Effector memory CD8-positive, alpha-beta T cell (primary cell): ENCODE data around the gene PLCB3.
"Not testable (repeated sequence)": the region's sequence is repeated elsewhere in the genome, so short reads cannot be mapped to it uniquely, and the experiment has no call there.

ENCODE experiments used
- ATAC-seq: fragments of 150-1000 bp; cut with Tn5 transposase; replicated peaks from 2 replicates; pipeline ENCODE4 v1.10.0; 2021; ENCODE audit warnings: mild to moderate bottlenecking, moderate library complexity
- DNase-seq, 3 experiments: peaks; one replicate each; pipeline ENCODE4 v3.0.0; 2021
- H3K27ac Mint-ChIP-seq, 2 donors: one replicate each; pipeline ENCODE4 v1.8.0; 2022; ENCODE audit warnings: mild to moderate bottlenecking in 2 of 2, mixed read lengths in 2 of 2, moderate library complexity in 2 of 2
- H3K27me3 Mint-ChIP-seq, 2 donors: one replicate each; pipeline ENCODE4 v1.8.0; 2022; ENCODE audit warnings: mixed read lengths in 2 of 2
- H3K36me3 Mint-ChIP-seq: one replicate; pipeline ENCODE4 v1.8.0; 2022; ENCODE audit warnings: mild to moderate bottlenecking, moderate library complexity, mixed read lengths; ENCODE audit not compliant: insufficient read depth
- H3K4me1 Mint-ChIP-seq, 2 donors: one replicate each; pipeline ENCODE4 v1.8.0; 2022; ENCODE audit warnings: low read depth in 2 of 2, mixed read lengths in 2 of 2
- H3K4me3 Mint-ChIP-seq, 2 donors: one replicate each; pipeline ENCODE4 v1.8.0; 2022; ENCODE audit warnings: mild to moderate bottlenecking in 2 of 2, mixed read lengths in 2 of 2, moderate library complexity in 2 of 2
- H3K9me3 Mint-ChIP-seq, 2 donors: one replicate each; pipeline ENCODE4 v1.8.0; 2022; ENCODE audit warnings: mixed read lengths in 2 of 2

Gene PLCB3

GRCh38 chr11:64245401-64245796, 5.9 kb upstream of the PLCB3 start:
- H3K36me3 Mint-ChIP-seq, result peaks cover 24% of the 10 kb centered on the region
- H3K9me3 Mint-ChIP-seq, result no peaks in the 10 kb centered on the region
- H3K4me1 Mint-ChIP-seq, result peaks cover 31 to 35% of the 10 kb centered on the region in 2 donors
- ATAC-seq (peak; percentile 7), DNase-seq (peak; percentile 57 to 58 (median 58))
- H3K4me3 Mint-ChIP-seq, result peak overlapping the region; percentile 87
- H3K27ac Mint-ChIP-seq, result peak overlapping the region; percentile 90 to 96
- H3K27me3 Mint-ChIP-seq, result no peaks in the 10 kb centered on the region

- Mint-ChIP-seq H3K4me3 (peak overlapping the region; percentile 87), H3K27me3 (no peaks in the 10 kb centered on the region), H3K27ac (peak overlapping the region; percentile 90 to 96), H3K4me1 (peaks cover 27 to 33% of the 10 kb centered on the region in 2 donors), H3K36me3 (peaks cover 18% of the 10 kb centered on the region), H3K9me3 (no peaks in the 10 kb centered on the region)
- ATAC-seq, result peak; percentile 5
- DNase-seq, result peak; percentile 53 to 64 (median 59)
These were observed 5.3 kb upstream of the PLCB3 start for GRCh38 chr11:64245797-64246620.

GRCh38 chr11:64246621-64246870, 4.8 kb upstream of the PLCB3 start:
- peaks cover 24 to 33% of the 10 kb centered on the region in 2 donors for H3K4me1 Mint-ChIP-seq
- H3K27me3 Mint-ChIP-seq, DNase-seq, H3K9me3 Mint-ChIP-seq: not testable (repeated sequence)
- peak; percentile 11 for ATAC-seq
- peaks cover 12% of the 10 kb centered on the region for H3K36me3 Mint-ChIP-seq
- H3K27ac Mint-ChIP-seq, result peak overlapping the region; percentile 88 to 90
- H3K4me3 Mint-ChIP-seq, result peak overlapping the region; percentile 86 to 89

GRCh38 chr11:64246871-64247728, 4.2 kb upstream of the PLCB3 start, which contains the start of gene PPP1R14B:
PPP1R14B (minus strand) TSS chr11:64246943; CDS start chr11:64246673, 270 bp downstream.
- H3K9me3 Mint-ChIP-seq, result no peaks in the 10 kb centered on the region

GRCh38 chr11:64247729-64248531, 3.4 kb upstream of the PLCB3 start:
- DNase-seq (no peak), ATAC-seq (no peak)
- Mint-ChIP-seq H3K9me3 (no peaks in the 10 kb centered on the region), H3K4me3 (peak overlapping the region; percentile 86 to 89), H3K27ac (no peak overlapping the region), H3K36me3 (peaks cover 18% of the 10 kb centered on the region), H3K27me3 (no peaks in the 10 kb centered on the region), H3K4me1 (peaks cover 30 to 32% of the 10 kb centered on the region in 2 donors)

More at GRCh38 chr11:64246871-64247728, 4.2 kb upstream of the PLCB3 start, which contains the start of gene PPP1R14B:
- peak within 1 kb of the TSS; percentile 90 to 96 for H3K27ac Mint-ChIP-seq
- peak within 1 kb of the TSS; percentile 87 to 89 for H3K4me3 Mint-ChIP-seq
- DNase-seq (peak; percentile 64 to 72 (median 68)), ATAC-seq (peak; percentile 57)
- H3K27me3 Mint-ChIP-seq, result no peaks in the 10 kb centered on the region
- peaks cover 14% of the 10 kb centered on the region for H3K36me3 Mint-ChIP-seq
- H3K4me1 Mint-ChIP-seq, result peaks cover 28 to 37% of the 10 kb centered on the region in 2 donors

GRCh38 chr11:64248578-64248977, 2.8 kb upstream of the PLCB3 start:
- Mint-ChIP-seq H3K4me3 (peak overlapping the region in 1 of 2 donors; percentile 89), H3K36me3 (peaks cover 18% of the 10 kb centered on the region), H3K27me3 (no peaks in the 10 kb centered on the region), H3K9me3 (no peaks in the 10 kb centered on the region), H3K4me1 (peaks cover 24 to 29% of the 10 kb centered on the region in 2 donors), H3K27ac (no peak overlapping the region)
- DNase-seq (no peak), ATAC-seq (no peak)

- H3K27ac Mint-ChIP-seq, result no peak overlapping the region
- H3K4me3 Mint-ChIP-seq, result peak overlapping the region in 1 of 2 donors; percentile 89
- ATAC-seq (no peak), DNase-seq (no peak)
- no peaks in the 10 kb centered on the region for H3K9me3 Mint-ChIP-seq
- peaks cover 21 to 33% of the 10 kb centered on the region in 2 donors for H3K4me1 Mint-ChIP-seq
- peaks cover 18% of the 10 kb centered on the region for H3K36me3 Mint-ChIP-seq
- H3K27me3 Mint-ChIP-seq, result no peaks in the 10 kb centered on the region
These were observed 2.3 kb upstream of the PLCB3 start for GRCh38 chr11:64249038-64249437.

- DNase-seq, result no peak
- peaks cover 21 to 34% of the 10 kb centered on the region in 2 donors for H3K4me1 Mint-ChIP-seq
- H3K27ac Mint-ChIP-seq, result no peak overlapping the region
These were observed 1.5 kb upstream of the PLCB3 start for GRCh38 chr11:64249563-64250414.

GRCh38 chr11:64250415-64251015, 815 bp upstream of the PLCB3 start:
- no peak for ATAC-seq
- Mint-ChIP-seq H3K27ac (no peak overlapping the region), H3K4me1 (peaks cover 14 to 32% of the 10 kb centered on the region in 2 donors), H3K4me3 (peak overlapping the region; percentile 67 to 91), H3K36me3 (peaks cover 23% of the 10 kb centered on the region), H3K27me3 (no peaks in the 10 kb centered on the region), H3K9me3 (no peaks in the 10 kb centered on the region)
- no peak for DNase-seq

More at GRCh38 chr11:64249563-64250414, 1.5 kb upstream of the PLCB3 start:
- no peaks in the 10 kb centered on the region for H3K9me3 Mint-ChIP-seq
- ATAC-seq, result no peak
- H3K4me3 Mint-ChIP-seq, result peak overlapping the region in 1 of 2 donors; percentile 67
- H3K36me3 Mint-ChIP-seq, result peaks cover 21% of the 10 kb centered on the region
- no peaks in the 10 kb centered on the region for H3K27me3 Mint-ChIP-seq

GRCh38 chr11:64251753-64252002, 348 bp downstream of the PLCB3 start:
- Mint-ChIP-seq H3K9me3 (no peaks in the 10 kb centered on the region), H3K27me3 (no peaks in the 10 kb centered on the region), H3K27ac (peak overlapping the region in 1 of 2 donors; percentile 86), H3K4me3 (peak overlapping the region; percentile 91 to 94), H3K36me3 (peaks cover 18% of the 10 kb centered on the region), H3K4me1 (peaks cover 7 to 26% of the 10 kb centered on the region in 2 donors)
- DNase-seq, result no peak
- ATAC-seq, result no peak

- no peaks in the 10 kb centered on the region for H3K9me3 Mint-ChIP-seq
- peaks cover 18% of the 10 kb centered on the region for H3K36me3 Mint-ChIP-seq
- H3K27ac Mint-ChIP-seq, result peak overlapping the region in 1 of 2 donors; percentile 86
- H3K27me3 Mint-ChIP-seq, result no peaks in the 10 kb centered on the region
- no peak for DNase-seq
- H3K4me3 Mint-ChIP-seq, result peak overlapping the region; percentile 91 to 94
- H3K4me1 Mint-ChIP-seq, result peaks cover 7 to 22% of the 10 kb centered on the region in 2 donors
- no peak for ATAC-seq
These were observed 908 bp downstream of the PLCB3 start for GRCh38 chr11:64252003-64252872.
